ENCODE results near the gene PGRMC2.

- no peak for TF ChIP-seq POLR2A (IDR thresholded peaks at IDR 0.05)
- no peak for TF ChIP-seq CTCF (IDR thresholded peaks at IDR 0.05)
Measured at GRCh38 chr4:128221586-128221985, 66.0 kb downstream of the PGRMC2 start.
